Vagina (tissue), 2 donors: ENCODE measurements around the gene PFN4.

Source experiments
- POLR2A ChIP-seq, 2 donors: fragments of 450-650 bp; IDR thresholded peaks; one replicate each; pipeline ENCODE4 v1.6.1; 2017; ENCODE audit warnings: antibody characterized with exemption in 2 of 2, mild to moderate bottlenecking in 2 of 2, moderate library complexity in 2 of 2
- POLR2AphosphoS5 ChIP-seq, 2 donors: sonication (generic); formaldehyde crosslinking; IDR thresholded peaks; one replicate each; pipeline ENCODE4 v1.9.0; 2017; ENCODE audit warnings: antibody characterized with exemption in 2 of 2, mild to moderate bottlenecking in 2 of 2, low read depth in 1 of 2; ENCODE audit not compliant: insufficient read depth in 1 of 2
- TF ChIP-seq, protein P1 (sequence below), 3 experiments: fragments of 450-650 bp in 2 of 3; fragments of 200-600 bp in 1 of 3; sonication (generic) in 1 of 3; IDR thresholded peaks; one replicate each; pipeline ENCODE4 v1.5.1; 2017 to 2019; ENCODE audit warnings: antibody characterized with exemption in 3 of 3, mild to moderate bottlenecking in 2 of 3, moderate library complexity in 2 of 3

DNA sequence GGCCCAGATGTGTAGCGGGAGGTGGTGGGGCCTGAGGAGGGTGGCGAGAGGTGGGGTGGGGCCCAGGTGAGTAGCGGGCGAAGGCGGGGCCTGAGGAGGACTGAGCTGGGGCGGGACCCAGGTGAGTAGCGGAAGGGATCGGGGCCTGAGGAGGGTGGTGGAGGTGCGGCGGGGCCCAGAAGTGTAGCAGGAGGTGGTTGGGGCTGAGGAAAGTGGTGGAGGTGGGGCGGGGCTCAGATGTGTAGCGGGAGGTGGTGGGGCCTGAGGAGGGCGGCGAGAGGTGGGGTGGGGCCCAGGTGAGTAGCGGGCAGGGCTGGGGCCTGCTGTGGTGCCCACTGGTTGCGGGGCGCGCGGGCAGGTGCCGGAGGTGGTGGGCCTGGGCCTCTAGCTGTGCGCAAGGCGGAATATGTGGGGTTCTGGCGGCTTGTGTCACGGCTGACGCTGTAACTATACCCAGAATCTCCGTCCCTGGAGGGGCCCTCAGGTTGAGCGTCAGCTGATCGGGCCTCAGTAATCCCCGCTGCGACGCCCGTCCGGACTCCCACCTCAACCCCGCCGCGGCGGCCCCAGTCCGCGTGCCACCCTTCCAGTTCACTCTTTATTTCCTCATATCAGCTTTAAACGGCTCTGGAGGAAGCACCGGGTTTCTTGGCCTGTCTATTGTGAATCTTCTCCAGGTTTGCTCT lies 46.1 kb downstream of the PFN4 start:
- TF ChIP-seq, protein P1, sequence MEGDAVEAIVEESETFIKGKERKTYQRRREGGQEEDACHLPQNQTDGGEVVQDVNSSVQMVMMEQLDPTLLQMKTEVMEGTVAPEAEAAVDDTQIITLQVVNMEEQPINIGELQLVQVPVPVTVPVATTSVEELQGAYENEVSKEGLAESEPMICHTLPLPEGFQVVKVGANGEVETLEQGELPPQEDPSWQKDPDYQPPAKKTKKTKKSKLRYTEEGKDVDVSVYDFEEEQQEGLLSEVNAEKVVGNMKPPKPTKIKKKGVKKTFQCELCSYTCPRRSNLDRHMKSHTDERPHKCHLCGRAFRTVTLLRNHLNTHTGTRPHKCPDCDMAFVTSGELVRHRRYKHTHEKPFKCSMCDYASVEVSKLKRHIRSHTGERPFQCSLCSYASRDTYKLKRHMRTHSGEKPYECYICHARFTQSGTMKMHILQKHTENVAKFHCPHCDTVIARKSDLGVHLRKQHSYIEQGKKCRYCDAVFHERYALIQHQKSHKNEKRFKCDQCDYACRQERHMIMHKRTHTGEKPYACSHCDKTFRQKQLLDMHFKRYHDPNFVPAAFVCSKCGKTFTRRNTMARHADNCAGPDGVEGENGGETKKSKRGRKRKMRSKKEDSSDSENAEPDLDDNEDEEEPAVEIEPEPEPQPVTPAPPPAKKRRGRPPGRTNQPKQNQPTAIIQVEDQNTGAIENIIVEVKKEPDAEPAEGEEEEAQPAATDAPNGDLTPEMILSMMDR (IDR thresholded peaks at IDR 0.05): no peak
- TF ChIP-seq POLR2A (IDR thresholded peaks at IDR 0.05) (no peak), POLR2AphosphoS5 (IDR thresholded peaks at IDR 0.05; ENCODE audit: insufficient read depth in 1 of 2, low read depth in 1 of 2) (peak in 1 of 2 donors; percentile 53)
